GM23338 (cell line): ENCODE data around the gene NFIA. TPM values are rescaled to one million over a fixed set of nuclear protein-coding genes. Genes with fewer than 3 reads are reported as not detected.

Experiments used
- ATAC-seq: fragments of 200-7000 bp; cut with Tn5 transposase; 3 replicates; pipeline ENCODE4 v1.9.1; 2020
- DNase-seq: peaks from one replicate; pipeline ENCODE4 v3.0.0-alpha.2; 2015; ENCODE audit warnings: low spot score
- H2AFZ ChIP-seq: fragments of 200-600 bp; sonication (generic); 2 replicates; pipeline ENCODE4 v1.8.0; 2016; ENCODE audit warnings: antibody characterized with exemption, mild to moderate bottlenecking, moderate library complexity
- H3F3A ChIP-seq: fragments of 200-600 bp; sonication (generic); replicated peaks from 2 replicates; pipeline ENCODE4 v1.8.0; 2017; ENCODE audit warnings: antibody characterized with exemption, mixed run types, low read depth
- H3K27ac ChIP-seq: fragments of 200-600 bp; sonication (generic); 2 replicates; pipeline ENCODE4 v1.6.1; 2016; ENCODE audit warnings: low read depth
- H3K27me3 ChIP-seq: fragments of 200-600 bp; sonication (generic); 2 replicates; pipeline ENCODE4 v1.8.0; 2016; ENCODE audit warnings: mild to moderate bottlenecking, mixed run types, moderate library complexity; ENCODE audit not compliant: insufficient read depth
- H3K36me3 ChIP-seq: fragments of 200-600 bp; sonication (generic); 2 replicates; pipeline ENCODE4 v1.8.0; 2016; ENCODE audit warnings: mild to moderate bottlenecking; ENCODE audit not compliant: insufficient read depth
- H3K4me1 ChIP-seq: fragments of 200-600 bp; sonication (generic); 2 replicates; pipeline ENCODE4 v1.8.0; 2016; ENCODE audit warnings: mild to moderate bottlenecking, moderate library complexity; ENCODE audit not compliant: insufficient read depth
- H3K4me2 ChIP-seq: fragments of 200-600 bp; sonication (generic); 2 replicates; pipeline ENCODE4 v1.7.1; 2017; ENCODE audit warnings: mixed run types
- H3K4me3 ChIP-seq: fragments of 200-600 bp; sonication (generic); 2 replicates; pipeline ENCODE4 v1.6.1; 2016; ENCODE audit warnings: mixed run types
- H3K79me2 ChIP-seq: fragments of 200-600 bp; sonication (generic); replicated peaks from 2 replicates; pipeline ENCODE4 v1.8.0; 2017; ENCODE audit warnings: mild to moderate bottlenecking; ENCODE audit not compliant: insufficient read depth
- H3K9me2 ChIP-seq: fragments of 200-600 bp; sonication (generic); 2 replicates; pipeline ENCODE4 v1.8.0; 2017; ENCODE audit not compliant: insufficient read depth
- H4K20me1 ChIP-seq: fragments of 200-600 bp; sonication (generic); replicated peaks from 2 replicates; pipeline ENCODE4 v1.8.0; 2017; ENCODE audit warnings: mild to moderate bottlenecking; ENCODE audit not compliant: insufficient read depth
- H3K27ac Mint-ChIP-seq: 2 replicates; pipeline ENCODE4 v1.8.0; 2020; ENCODE audit warnings: inconsistent platforms, mild to moderate bottlenecking, moderate library complexity, mixed read lengths
- H3K27me3 Mint-ChIP-seq: 3 replicates; pipeline ENCODE4 v1.8.0; 2022; ENCODE audit warnings: low read depth, mild to moderate bottlenecking, moderate library complexity, mixed read lengths, inconsistent platforms; ENCODE audit not compliant: insufficient read depth, poor library complexity
- H3K36me3 Mint-ChIP-seq: 3 replicates; pipeline ENCODE4 v1.8.0; 2021; ENCODE audit warnings: low read depth, mild to moderate bottlenecking, inconsistent platforms, moderate library complexity, mixed read lengths
- H3K4me1 Mint-ChIP-seq: 3 replicates; pipeline ENCODE4 v1.8.0; 2020; ENCODE audit warnings: mild to moderate bottlenecking, inconsistent platforms, mixed read lengths
- H3K4me3 Mint-ChIP-seq: 3 replicates; pipeline ENCODE4 v1.8.0; 2021; ENCODE audit warnings: moderate library complexity, mild to moderate bottlenecking, inconsistent platforms, mixed read lengths
- H3K9me3 Mint-ChIP-seq: 3 replicates; pipeline ENCODE4 v1.8.0; 2020; ENCODE audit warnings: moderate library complexity, mild to moderate bottlenecking, inconsistent platforms, mixed read lengths
- CREB1 ChIP-seq: fragments of 250-450 bp; sonication (Bioruptor Pico); IDR thresholded peaks from 2 replicates; pipeline ENCODE4 v1.5.0; 2020; ENCODE audit warnings: low read depth, mild to moderate bottlenecking, moderate library complexity
- CTCF ChIP-seq, 2 experiments: fragments of 200-600 bp in 1 of 2; sonication (generic) in 1 of 2; conservative IDR thresholded peaks; 2 replicates each; pipeline versions ENCODE4 v1.5.1 to v1.6.1; 2016 to 2017; ENCODE audit warnings: antibody characterized with exemption in 2 of 2, low read depth in 2 of 2, mild to moderate bottlenecking in 2 of 2, moderate library complexity in 1 of 2
- ETS1 ChIP-seq: IDR thresholded peaks from 2 replicates; pipeline ENCODE4 v1.6.1; 2016; ENCODE audit warnings: antibody characterized with exemption
- EZH2 ChIP-seq: fragments of 200-600 bp; sonication (generic); IDR thresholded peaks from one replicate; pipeline ENCODE4 v1.8.0; 2017; ENCODE audit warnings: antibody characterized with exemption, mild to moderate bottlenecking, low read depth; ENCODE audit not compliant: unreplicated experiment
- EZH2phosphoT487 ChIP-seq: fragments of 200-600 bp; sonication (generic); IDR thresholded peaks from one replicate; pipeline ENCODE4 v1.8.1; 2018; ENCODE audit warnings: antibody characterized with exemption; ENCODE audit not compliant: unreplicated experiment
- JUNB ChIP-seq: IDR thresholded peaks from one replicate; pipeline ENCODE4 v1.6.1; 2016; ENCODE audit warnings: antibody characterized with exemption; ENCODE audit not compliant: unreplicated experiment
- NANOG ChIP-seq: IDR thresholded peaks from 2 replicates; pipeline ENCODE4 v1.6.1; 2016; ENCODE audit warnings: antibody characterized with exemption, borderline replicate concordance
- POLR2AphosphoS5 ChIP-seq: IDR thresholded peaks from 2 replicates; pipeline ENCODE4 v1.6.1; 2016; ENCODE audit warnings: antibody characterized with exemption, low read depth
- REST ChIP-seq: IDR thresholded peaks from one replicate; pipeline ENCODE4 v1.6.1; 2018; ENCODE audit warnings: antibody characterized with exemption; ENCODE audit not compliant: unreplicated experiment
- ZNF331 ChIP-seq: fragments of 250-450 bp; sonication (Bioruptor Pico); IDR thresholded peaks from 2 replicates; pipeline ENCODE4 v1.5.0; 2020; ENCODE audit warnings: low read depth, mild to moderate bottlenecking, moderate library complexity
- ZNF462 ChIP-seq: fragments of 250-450 bp; sonication (Bioruptor Pico); IDR thresholded peaks from 2 replicates; pipeline ENCODE4 v1.5.0; 2020; ENCODE audit warnings: mild to moderate bottlenecking, moderate library complexity
- polyA plus RNA-seq: library from polyadenylated mRNA; unstranded; fragments of >200 nt; fragmentation: Nextera tagmentation; extraction: Ambion mirVana; gene quantifications from 2 replicates; pipeline ENCODE4 v1.2.1, GENCODE V29; 2016
- total RNA-seq: library from RNA; depleted of rRNA; stranded (reverse); fragments of >200 nt; shearing (Covaris generic); gene quantifications from 2 replicates; pipeline ENCODE4 v1.2.3, GENCODE V29; 2014

Gene NFIA
- total and polyA plus RNA-seq, 2 experiments from 2014 or later, result 0.97 to 2.3 TPM

GRCh38 chr1:61138305-61138704, 55.9 kb downstream of the NFIA start:
- Histone ChIP-seq H3K4me2 (no peak overlapping the region), H3K9me2 (no peaks in the 10 kb centered on the region), H3K4me3 (no peak overlapping the region), H3K27ac (no peak overlapping the region), H3K4me1 (peaks cover 40% of the 10 kb centered on the region), H3F3A (no peaks in the 10 kb centered on the region), H3K27me3 (no peaks in the 10 kb centered on the region), H3K79me2 (no peaks in the 10 kb centered on the region), H2AFZ (no peak overlapping the region), H4K20me1 (no peaks in the 10 kb centered on the region), H3K36me3 (no peaks in the 10 kb centered on the region)
- H3K27me3 Mint-ChIP-seq, result peaks cover 6% of the 10 kb centered on the region
- TF ChIP-seq EZH2phosphoT487 (no peak), ZNF462 (CRISPR knock-in tag) (no peak), CREB1 (CRISPR knock-in tag) (no peak), ETS1 (no peak), ZNF331 (CRISPR knock-in tag) (no peak), POLR2AphosphoS5 (no peak), CTCF (conservative IDR thresholded peaks at IDR 0.05; ENCODE audit: low read depth in 2 of 2) (no peak), JUNB (no peak), REST (no peak), EZH2 (no peak), NANOG (no peak)
- DNase-seq (no peak), ATAC-seq (no peak)
- no peaks in the 10 kb centered on the region for H3K9me3 Mint-ChIP-seq
- H3K4me3 Mint-ChIP-seq, result no peak overlapping the region
- no peak overlapping the region for H3K27ac Mint-ChIP-seq
- no peaks in the 10 kb centered on the region for H3K36me3 Mint-ChIP-seq
- H3K4me1 Mint-ChIP-seq, result peaks cover 39% of the 10 kb centered on the region
